Epithelial cell of proximal tubule (primary cell): ENCODE measurements around the gene KIF20A. TPM values are rescaled to one million over a fixed set of nuclear protein-coding genes. Genes with fewer than 3 reads are reported as not detected.
"Not testable (repeated sequence)": the region's sequence is repeated elsewhere in the genome, so short reads cannot be mapped to it uniquely, and the experiment has no call there.

Experiments used
- DNase-seq: peaks from one replicate; pipeline ENCODE4 v3.0.0-alpha.2; 2011; ENCODE audit warnings: low read depth
- H3K4me3 ChIP-seq: 2 replicates; pipeline ENCODE4 v1.5.1; 2011; ENCODE audit warnings: low read depth, mild to moderate bottlenecking, low read length
- CTCF ChIP-seq: conservative IDR thresholded peaks from 2 replicates; pipeline ENCODE4 v1.5.1; 2012; ENCODE audit warnings: low read depth, mild to moderate bottlenecking, low read length
- total RNA-seq: library from RNA; depleted of rRNA; stranded (reverse); fragments of >200 nt; gene quantifications from 2 replicates; pipeline ENCODE4 v1.2.3, GENCODE V29; 2015

Gene KIF20A
- total RNA-seq, 1 donor from 2014 or later: 49.6 TPM

DNA sequence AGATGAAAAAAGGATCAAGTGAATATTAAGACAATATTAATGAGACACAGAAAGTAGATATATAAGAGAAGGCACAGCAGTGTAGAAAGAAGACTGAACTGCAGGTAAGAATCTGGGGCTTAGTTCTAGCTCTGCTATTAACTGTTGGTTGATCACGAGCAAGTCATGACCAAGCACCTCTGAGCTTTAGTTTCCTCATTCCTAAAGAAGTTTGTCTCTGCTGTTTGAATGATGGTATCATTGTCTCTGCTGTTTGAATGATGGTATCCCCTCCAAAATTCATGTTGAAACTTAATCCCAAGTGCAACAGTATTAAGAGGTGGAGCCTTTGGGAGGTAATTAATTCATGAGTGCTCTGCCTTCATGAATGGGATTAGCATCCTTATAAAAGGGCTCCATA, 37.2 kb upstream of the KIF20A start:
- H3K4me3 ChIP-seq: no peak overlapping the region
- TF ChIP-seq CTCF: no peak
- DNase-seq: no peak

- not testable (repeated sequence) for H3K4me3 ChIP-seq, DNase-seq
Measured at GRCh38 chr5:138143578-138143977, 35.3 kb upstream of the KIF20A start.

DNA sequence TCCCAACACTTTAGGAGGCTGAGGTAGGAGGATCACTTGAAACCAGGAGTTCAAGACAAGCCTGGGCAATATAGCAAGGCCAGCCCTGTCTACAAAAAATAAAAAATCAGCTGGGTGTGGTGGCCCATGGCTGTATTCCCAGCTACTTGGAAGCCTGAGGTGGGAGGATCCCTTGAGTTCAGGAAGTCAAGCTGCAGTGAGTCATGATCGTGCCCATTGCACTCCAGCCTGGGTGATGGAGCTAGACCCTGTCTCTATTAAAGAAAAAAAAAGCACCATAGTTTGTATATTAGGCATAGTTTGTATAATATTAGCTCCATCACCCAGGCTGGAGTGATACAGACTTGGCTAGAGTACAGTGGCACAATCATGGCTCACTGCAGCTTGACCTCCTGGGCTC, 30.1 kb upstream of the KIF20A start:
- no peak overlapping the region for H3K4me3 ChIP-seq
- DNase-seq: peak; percentile 9
- TF ChIP-seq CTCF: no peak

DNA sequence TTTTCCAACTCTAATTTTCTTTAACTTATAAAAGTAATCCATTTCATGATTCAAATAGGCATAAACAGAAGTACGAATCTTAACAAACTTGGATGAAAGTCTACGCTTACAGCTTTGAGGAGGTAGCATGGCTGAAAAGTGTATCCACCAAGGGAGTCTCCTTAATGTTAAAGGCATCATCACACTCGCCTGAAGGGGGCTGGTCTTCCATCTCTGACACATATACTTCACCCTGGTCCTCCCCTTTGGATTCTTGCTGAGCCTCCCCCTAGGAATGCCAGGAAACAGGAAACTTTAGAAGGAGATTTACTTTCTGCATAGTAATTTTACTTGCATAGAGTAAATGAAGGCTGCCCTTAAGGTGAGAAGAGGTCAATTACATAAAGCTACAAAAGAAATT, 29.4 kb upstream of the KIF20A start:
- no peak for TF ChIP-seq CTCF
- H3K4me3 ChIP-seq: no peak overlapping the region
- no peak for DNase-seq

DNA sequence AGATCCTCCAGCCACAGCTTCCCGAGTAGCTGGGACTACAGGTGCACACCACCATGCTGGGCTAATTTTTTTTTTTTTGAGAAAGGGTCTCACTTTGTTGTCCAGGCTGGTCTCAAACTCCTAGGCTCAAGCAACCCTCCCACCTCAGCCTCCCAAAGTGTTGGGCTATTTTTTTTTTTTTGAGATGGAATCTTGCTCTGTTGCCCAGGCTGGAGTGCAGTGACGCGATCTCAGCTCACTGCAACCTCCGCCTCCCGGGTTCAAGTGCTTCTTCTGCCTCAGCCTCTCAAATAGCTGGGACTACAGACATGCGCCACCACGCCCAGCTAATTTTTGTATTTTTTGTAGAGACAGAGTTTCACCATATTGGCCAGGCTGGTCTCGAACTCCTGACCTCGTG, 22.9 kb upstream of the KIF20A start:
- not testable (repeated sequence) for H3K4me3 ChIP-seq, DNase-seq

GRCh38 chr5:138157626-138158025, 21.3 kb upstream of the KIF20A start:
- no peak overlapping the region for H3K4me3 ChIP-seq
- no peak for DNase-seq
- no peak for TF ChIP-seq CTCF

- H3K4me3 ChIP-seq: no peak overlapping the region
- TF ChIP-seq CTCF: no peak
- no peak for DNase-seq
Measured at GRCh38 chr5:138159666-138160065, 19.2 kb upstream of the KIF20A start.

DNA sequence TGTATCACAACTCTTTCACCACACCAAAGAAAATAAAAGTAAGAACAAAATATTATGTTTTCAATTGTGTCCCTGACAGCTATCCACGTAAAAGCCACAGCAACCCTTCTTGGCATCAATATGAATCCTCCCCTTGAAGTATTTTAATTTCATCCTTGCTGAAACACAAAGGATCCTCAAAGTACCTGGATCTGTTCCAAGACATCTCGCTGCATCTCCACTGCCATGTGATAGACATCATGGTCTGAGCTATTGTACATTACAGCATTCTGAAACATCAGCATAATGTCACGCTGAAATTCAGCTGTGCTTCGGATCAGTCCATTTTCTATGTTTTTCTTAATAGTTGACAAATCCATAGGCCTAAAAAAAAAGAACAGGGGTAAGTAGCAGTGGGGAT, 18.2 kb upstream of the KIF20A start:
- TF ChIP-seq CTCF: no peak
- no peak for DNase-seq
- no peak overlapping the region for H3K4me3 ChIP-seq
